GM18507 (cell line): Measurements from ENCODE around the gene GTPBP1.
A peak's percentile ranks its signal among the peaks of the same experiment; 100 is the strongest.

Experiments
- DNase-seq: peaks from one replicate; pipeline ENCODE4 v3.0.0; 2011; ENCODE audit warnings: low read depth; ENCODE audit not compliant: insufficient read length; ENCODE audit errors: extremely low spot score
- FAIRE-seq: peaks from 2 replicates; lab custom pipeline; 2011; peaks lifted over from hg19 to GRCh38; lab: Jason Lieb, UNC

The GTPBP1 gene

GRCh38 chr22:38736257-38736570, 30.5 kb downstream of the GTPBP1 start:
- DNase-seq (no peak), FAIRE-seq (no peak)

GRCh38 chr22:38737302-38738060, 31.7 kb downstream of the GTPBP1 start:
- no peak for FAIRE-seq
- no peak for DNase-seq

GRCh38 chr22:38738475-38739070, 32.8 kb downstream of the GTPBP1 start:
- DNase-seq (no peak), FAIRE-seq (no peak)

GRCh38 chr22:38739300-38740055, 33.7 kb downstream of the GTPBP1 start:
- no peak for FAIRE-seq
- DNase-seq: no peak

GRCh38 chr22:38740116-38740723, 34.5 kb downstream of the GTPBP1 start:
- FAIRE-seq (no peak), DNase-seq (no peak)

GRCh38 chr22:38740754-38741153, 35.0 kb downstream of the GTPBP1 start:
- no peak for DNase-seq
- no peak for FAIRE-seq

GRCh38 chr22:38741166-38741565, 35.4 kb downstream of the GTPBP1 start:
- no peak for FAIRE-seq
- DNase-seq: no peak

- FAIRE-seq: no peak
Observed at GRCh38 chr22:38741576-38741975, 35.8 kb downstream of the GTPBP1 start.

GRCh38 chr22:38742176-38742942, 36.6 kb downstream of the GTPBP1 start:
- FAIRE-seq (no peak), DNase-seq (no peak)

More at GRCh38 chr22:38741576-38741975, 35.8 kb downstream of the GTPBP1 start:
- DNase-seq: no peak

GRCh38 chr22:38744981-38745380, 39.2 kb downstream of the GTPBP1 start:
- FAIRE-seq: no peak

GRCh38 chr22:38745676-38746460, 40.1 kb downstream of the GTPBP1 start:
- DNase-seq (no peak), FAIRE-seq (no peak)

More at GRCh38 chr22:38744981-38745380, 39.2 kb downstream of the GTPBP1 start:
- DNase-seq: no peak

- DNase-seq: no peak
- FAIRE-seq: no peak
Observed at GRCh38 chr22:38748487-38749136, 42.9 kb downstream of the GTPBP1 start.

- FAIRE-seq: no peak
- no peak for DNase-seq
Observed at GRCh38 chr22:38750104-38750503, 44.4 kb downstream of the GTPBP1 start.

GRCh38 chr22:38750638-38751037, 44.9 kb downstream of the GTPBP1 start:
- DNase-seq: no peak
- no peak for FAIRE-seq

- FAIRE-seq (no peak), DNase-seq (no peak)
Observed at GRCh38 chr22:38751066-38751421, 45.3 kb downstream of the GTPBP1 start.

- DNase-seq: peak; percentile 65
- peak; percentile 98 for FAIRE-seq
Observed at GRCh38 chr22:38751422-38752346, 45.9 kb downstream of the GTPBP1 start.

GRCh38 chr22:38753948-38754750, 48.4 kb downstream of the GTPBP1 start:
- DNase-seq: no peak
- peak; percentile 80 for FAIRE-seq
